GM18907 (cell line): ENCODE data around the gene FGFR2.

Experiments used
- ATAC-seq: cut with Tn5 transposase; IDR thresholded peaks from one replicate; pipeline ENCODE4 v1.9.1; 2021; ENCODE audit warnings: mild to moderate bottlenecking, moderate library complexity; ENCODE audit not compliant: unreplicated experiment

FGFR2 gene

GRCh38 chr10:121598263-121599249 is at the start of gene FGFR2:
TSS of gene FGFR2 (minus strand) at chr10:121598444. CDS start at chr10:121593817, 4,627 bp downstream.
- ATAC-seq, result peak; percentile 88

- no peak for ATAC-seq
Observed at GRCh38 chr10:121647401-121647800, 49.2 kb upstream of the FGFR2 start.

- ATAC-seq, result no peak
Observed at GRCh38 chr10:121645696-121646095, 47.5 kb upstream of the FGFR2 start.

DNA sequence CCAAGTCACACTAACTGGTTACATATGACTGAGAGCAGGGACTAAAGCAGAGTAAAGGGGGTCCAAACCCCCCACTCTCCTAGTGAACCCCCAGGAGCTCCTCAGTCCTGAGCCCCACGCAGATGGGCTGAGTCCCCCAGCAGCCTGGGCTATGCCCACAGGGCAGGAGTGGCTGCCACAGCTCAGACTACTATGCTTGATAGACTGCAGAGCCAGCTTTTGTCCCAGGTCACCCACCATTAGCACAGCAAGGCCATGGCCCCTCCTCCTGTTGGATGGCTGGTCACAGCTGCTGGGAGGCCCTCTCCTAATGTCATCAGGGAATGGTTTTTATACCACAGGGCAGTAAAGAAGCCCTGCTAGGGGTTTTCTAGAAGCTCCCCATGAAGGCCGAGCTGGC is 46.3 kb upstream of the FGFR2 start:
- ATAC-seq, result no peak

- ATAC-seq, result no peak
Observed at GRCh38 chr10:121640266-121640665, 42.0 kb upstream of the FGFR2 start.

- no peak for ATAC-seq
Observed at GRCh38 chr10:121639416-121639815, 41.2 kb upstream of the FGFR2 start.

GRCh38 chr10:121637437-121637836 is 39.2 kb upstream of the FGFR2 start:
- no peak for ATAC-seq

DNA sequence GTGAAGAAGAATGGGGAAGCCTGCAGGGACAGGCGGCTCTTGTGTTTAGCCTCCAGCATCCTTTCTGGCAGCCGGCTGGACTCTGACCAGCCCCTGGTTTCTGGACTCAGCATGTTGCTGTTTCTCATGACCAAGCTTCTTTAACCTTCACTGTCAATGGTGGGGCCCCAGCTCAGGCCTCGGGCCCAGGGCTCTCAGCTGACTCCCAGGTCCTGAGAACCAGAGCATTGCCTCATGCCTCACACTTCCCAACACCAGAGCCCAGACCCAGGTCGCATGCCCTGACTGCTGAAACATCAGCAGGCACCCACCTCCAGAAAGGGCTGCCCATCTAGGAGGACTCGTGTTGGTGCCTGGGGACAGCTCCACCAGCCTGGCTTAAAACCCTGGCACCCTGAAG is 34.8 kb upstream of the FGFR2 start:
- no peak for ATAC-seq

DNA sequence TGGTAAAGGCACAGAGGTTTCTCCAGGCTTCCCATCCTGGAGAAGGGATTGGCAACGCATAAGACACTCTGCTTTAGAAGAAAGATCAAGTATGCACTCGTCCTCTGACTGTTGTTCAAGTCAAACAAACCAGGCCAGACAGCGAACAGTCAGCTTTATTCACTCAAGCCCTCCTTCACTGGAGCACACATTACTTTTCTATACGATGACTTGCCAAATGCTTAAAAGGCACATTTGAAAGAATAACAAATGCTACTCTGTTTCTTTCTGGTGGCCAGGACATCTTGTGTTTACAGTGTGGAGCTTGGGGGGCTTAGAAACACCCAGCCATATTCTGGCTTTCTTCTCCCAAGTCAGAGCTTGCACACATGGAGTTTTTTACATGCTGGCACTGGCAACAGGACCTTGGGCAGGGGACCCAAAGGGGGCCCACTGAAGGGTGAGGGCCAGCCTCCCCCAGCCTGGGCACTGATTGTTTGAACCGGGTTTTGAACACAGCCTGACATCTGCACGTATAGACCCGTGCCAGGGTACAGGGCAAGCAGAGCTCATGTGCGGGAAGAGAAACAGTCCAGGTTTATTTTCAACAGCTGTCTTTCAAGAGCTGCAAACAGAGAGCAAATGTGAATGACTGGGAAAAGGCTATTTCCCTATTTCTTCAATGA is 33.3 kb upstream of the FGFR2 start:
- ATAC-seq, result no peak

DNA sequence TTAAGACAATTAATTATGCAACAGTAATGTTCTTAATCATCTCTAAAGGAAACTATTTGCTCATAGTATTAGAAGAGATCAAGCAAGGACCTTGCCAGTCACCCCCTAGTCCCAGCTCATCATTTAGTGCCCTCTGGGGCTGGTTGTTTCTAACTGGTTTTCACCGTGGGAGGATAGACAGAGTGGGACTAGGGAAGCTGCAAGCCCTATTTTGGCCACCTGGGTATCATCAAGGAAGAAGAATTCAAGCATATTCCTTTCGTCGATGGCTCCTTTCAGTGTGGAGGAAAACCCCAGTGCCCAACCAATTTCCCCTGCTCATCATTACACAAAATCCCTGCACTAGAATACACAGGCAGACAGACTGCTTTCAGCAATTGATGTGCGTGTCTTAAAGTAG is 30.6 kb upstream of the FGFR2 start:
- ATAC-seq, result no peak

GRCh38 chr10:121627876-121628581 is 29.8 kb upstream of the FGFR2 start:
- ATAC-seq, result no peak

GRCh38 chr10:121624836-121625486 is 26.7 kb upstream of the FGFR2 start:
- ATAC-seq, result no peak

GRCh38 chr10:121618906-121619305 is 20.7 kb upstream of the FGFR2 start:
- ATAC-seq, result no peak

GRCh38 chr10:121617176-121617575 is 18.9 kb upstream of the FGFR2 start:
- no peak for ATAC-seq

- no peak for ATAC-seq
Observed at GRCh38 chr10:121616291-121616690, 18.0 kb upstream of the FGFR2 start.

DNA sequence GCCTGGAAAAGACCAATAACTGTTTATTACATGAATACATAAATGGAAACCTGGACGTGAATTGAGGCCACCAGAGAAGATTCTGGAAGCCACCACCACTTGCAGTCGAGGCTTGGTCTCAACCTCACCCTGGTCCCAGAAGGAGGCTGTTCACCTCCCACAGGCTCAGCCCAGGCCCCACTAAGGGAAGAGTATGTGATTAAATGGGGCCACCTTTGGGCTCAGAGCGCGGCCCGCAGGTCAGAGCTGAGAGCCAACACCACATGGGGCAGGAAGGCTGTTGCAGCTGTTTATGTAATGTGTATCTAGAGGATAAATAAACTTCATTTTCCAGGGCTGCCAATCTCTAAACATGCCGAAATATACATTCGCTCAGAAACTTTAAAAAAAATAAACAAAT is 17.6 kb upstream of the FGFR2 start:
- ATAC-seq, result no peak

DNA sequence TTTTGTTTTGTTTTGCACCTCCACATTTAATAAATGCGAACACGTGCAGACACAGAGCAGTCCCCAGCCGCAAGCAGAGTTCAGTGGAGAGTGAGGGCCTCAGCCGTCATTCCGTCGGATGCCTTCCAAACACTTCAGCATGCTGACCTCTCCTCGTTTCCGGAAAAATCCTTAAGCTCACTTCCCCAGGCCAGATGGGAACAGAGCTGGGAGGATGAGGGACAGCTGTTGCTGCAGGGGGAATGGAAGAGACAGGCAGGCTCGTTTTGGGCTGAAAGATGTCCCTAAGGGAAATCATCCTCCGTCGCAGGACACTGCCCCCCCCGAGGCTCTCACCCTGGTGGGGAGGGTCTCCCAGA is 17.2 kb upstream of the FGFR2 start:
- ATAC-seq, result no peak

DNA sequence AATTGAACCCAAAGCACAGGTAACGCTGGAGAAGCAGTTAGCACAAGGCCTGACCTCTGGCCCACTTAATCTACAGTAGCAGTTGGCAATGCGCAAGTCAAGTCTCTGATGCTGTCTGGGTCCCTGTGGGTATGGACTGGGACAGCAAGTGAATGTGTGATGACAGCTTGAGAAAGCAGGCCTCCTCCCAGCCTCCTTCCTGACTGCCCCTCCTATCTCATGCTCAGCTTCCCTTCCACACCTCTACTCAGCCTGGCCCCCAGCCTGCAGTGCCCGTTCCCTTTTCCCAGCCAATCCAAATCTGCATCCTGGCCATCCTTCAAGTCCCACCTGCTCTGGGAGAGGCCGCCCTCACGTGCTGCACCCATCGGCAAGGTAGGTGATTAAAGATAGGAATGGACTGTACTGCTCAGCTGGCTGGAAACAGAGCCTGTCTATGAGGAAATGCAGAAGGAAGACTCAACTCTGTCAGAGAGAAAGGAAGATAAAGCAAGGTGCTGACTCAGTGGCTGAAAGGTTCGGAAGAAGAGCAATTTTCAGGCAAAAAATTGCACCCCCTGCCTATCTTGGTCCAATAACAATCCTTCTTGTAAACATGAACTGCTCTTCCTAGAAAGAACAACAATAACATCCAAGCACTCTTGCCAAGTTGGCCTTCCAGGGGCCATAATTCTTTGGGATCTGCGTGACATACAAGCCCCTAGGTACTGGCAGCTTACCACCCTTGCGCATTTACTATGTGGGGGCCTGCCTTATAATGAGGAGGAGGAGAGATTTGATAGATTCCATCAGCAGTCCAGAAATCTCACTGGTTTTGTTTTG is 16.6 kb upstream of the FGFR2 start:
- ATAC-seq, result no peak

GRCh38 chr10:121613456-121613855 is 15.2 kb upstream of the FGFR2 start:
- ATAC-seq, result no peak
